Activated CD8-positive, alpha-beta memory T cell treated with anti-CD3 and anti-CD28 coated beads for 48 hours (primary cell): ENCODE results near the gene NELFB.
A peak's percentile ranks its signal among the peaks of the same experiment; 100 is the strongest.

Experiments used
- DNase-seq, 3 experiments: peaks; one replicate each; pipeline ENCODE4 v3.0.0-alpha.2; 2020; ENCODE audit warnings: low read depth in 2 of 3, low spot score in 2 of 3

Gene NELFB

GRCh38 chr9:137254624-137255447, at the start of gene NELFB:
TSS of gene NELFB (plus strand) at chr9:137255327.
- DNase-seq = peak; percentile 96 to 98 (median 97)

DNA sequence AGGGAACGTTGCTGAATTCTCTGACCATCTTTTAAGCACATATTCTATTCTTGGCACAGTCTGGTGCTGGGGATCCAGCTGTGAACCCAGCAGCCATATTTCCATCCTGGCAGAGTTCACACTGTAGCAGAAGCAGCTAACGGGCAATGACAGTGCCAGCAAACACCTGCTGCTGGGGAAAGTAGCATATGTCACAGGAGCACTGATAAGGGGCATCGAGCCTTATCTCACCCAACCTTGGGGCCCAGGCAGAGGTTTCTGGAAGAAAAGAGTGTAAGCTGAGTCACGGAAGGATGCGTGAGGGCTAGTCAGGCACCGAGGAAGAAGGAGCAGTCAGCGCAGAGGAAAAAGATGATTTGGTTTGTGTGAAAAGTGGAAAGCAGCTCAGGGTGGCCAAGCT, 48.5 kb upstream of the NELFB start:
- DNase-seq = no peak

DNA sequence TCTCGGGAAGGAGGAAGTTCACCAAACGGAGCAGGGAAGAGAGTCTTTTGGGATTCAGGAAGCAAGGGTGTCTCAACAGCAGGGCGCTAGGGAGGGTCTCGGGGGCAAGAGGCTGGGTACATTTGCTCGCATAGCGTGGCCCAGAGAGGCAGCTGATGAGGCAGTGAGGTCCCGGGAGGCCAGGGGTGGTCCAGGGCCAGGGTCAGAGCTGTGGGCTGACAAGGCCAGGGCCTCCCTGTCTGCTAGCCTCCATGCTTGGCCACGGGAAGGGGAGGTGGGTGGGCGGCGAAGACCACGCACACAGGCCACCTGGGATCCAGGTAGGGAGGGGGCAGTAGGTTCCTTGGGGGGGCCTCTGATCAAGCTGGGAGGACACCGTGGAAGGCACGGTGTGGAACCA, 43.6 kb upstream of the NELFB start:
- DNase-seq = no peak

- no peak for DNase-seq
These were observed 42.6 kb upstream of the NELFB start for GRCh38 chr9:137212520-137212919.

- DNase-seq = no peak
These were observed 41.7 kb upstream of the NELFB start for GRCh38 chr9:137213160-137214060.

DNA sequence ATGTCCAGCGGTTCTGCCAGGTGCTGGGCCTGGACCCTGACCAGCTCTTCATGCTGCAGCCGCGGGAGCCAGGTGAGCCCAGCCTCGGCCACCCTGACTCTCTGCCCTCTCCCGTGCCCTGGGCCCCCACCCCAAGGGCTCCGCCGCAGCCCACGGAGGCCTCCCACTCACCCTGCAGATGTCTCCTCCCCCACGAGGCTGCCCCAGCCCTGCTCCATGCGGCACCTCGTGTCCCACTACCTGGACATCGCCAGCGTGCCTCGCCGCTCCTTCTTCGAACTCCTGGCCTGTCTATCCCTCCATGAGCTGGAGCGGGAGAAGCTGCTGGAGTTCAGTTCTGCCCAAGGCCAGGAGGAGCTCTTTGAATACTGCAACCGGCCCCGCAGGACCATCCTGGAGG, 40.5 kb upstream of the NELFB start:
- DNase-seq = no peak

DNA sequence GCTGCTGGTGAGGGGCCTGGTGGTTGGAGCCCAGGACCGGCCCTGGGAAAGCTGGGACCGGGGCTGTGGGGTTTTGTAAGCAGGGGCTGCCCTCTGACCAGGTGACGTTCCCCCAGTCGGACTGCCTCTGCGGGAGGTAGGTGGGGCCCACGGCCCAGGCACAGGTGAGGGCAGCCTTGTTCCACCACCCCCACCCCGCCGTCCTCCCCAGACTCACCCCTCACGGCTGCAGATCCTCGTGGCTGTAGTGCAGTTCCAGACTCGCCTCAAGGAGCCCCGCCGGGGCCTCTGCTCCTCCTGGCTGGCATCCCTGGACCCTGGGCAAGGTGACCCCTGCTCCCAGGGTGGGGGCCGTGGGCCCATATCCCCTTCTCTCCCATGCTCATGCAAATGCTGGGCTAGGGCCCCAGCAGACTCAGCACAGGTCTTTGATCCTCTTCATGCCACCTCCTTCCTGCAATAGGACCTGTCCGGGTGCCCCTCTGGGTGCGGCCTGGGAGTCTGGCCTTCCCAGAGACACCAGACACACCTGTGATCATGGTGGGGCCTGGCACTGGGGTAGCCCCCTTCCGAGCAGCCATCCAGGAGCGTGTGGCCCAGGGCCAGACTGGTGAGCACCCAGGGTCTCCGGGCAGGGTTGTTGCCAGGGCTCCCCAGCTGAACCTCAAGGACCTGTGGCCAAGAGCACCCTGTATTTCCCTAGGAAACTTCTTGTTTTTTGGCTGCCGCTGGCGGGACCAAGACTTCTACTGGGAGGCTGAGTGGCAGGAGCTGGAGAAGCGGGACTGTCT, 39.7 kb upstream of the NELFB start:
- no peak for DNase-seq

DNA sequence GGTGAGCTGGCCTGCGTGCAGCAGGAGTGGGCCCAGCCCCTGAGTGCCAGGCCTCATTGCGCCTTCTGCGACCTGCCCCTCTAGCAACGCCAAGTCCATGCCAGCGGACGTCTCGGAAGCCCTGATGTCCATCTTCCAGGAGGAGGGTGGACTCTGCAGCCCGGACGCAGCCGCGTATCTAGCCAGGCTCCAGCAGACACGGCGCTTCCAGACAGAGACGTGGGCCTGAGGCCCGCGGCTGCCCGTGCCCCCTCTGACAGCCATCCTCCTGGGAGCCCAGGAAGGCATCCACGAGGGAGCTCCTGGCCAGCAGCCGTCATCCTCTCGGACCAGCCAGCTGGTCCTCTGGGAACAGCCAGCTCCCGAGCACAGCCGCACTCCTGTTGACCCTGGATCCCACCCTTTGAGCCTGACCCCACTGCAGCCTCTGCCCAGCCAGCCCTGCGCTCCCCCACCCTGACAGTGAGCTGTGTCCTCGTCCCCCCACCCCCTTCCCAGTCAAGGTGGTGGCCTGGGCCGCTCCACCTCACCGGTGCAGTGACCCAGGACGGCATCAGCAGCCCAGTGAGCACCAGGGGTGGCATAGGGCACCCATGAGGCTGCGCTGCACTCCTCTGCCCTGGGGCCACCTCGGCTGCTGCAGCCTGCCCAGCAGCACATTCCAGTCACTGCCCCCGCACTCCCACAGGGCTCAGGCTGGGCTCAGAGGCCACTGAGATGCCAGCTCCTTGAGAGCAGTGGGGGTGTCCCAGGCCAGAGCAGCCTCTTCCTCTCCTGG, 38.8 kb upstream of the NELFB start:
- DNase-seq = no peak

GRCh38 chr9:137217276-137218211, 37.6 kb upstream of the NELFB start:
- DNase-seq = no peak

- DNase-seq = no peak
These were observed 36.8 kb upstream of the NELFB start for GRCh38 chr9:137218212-137218753.

DNA sequence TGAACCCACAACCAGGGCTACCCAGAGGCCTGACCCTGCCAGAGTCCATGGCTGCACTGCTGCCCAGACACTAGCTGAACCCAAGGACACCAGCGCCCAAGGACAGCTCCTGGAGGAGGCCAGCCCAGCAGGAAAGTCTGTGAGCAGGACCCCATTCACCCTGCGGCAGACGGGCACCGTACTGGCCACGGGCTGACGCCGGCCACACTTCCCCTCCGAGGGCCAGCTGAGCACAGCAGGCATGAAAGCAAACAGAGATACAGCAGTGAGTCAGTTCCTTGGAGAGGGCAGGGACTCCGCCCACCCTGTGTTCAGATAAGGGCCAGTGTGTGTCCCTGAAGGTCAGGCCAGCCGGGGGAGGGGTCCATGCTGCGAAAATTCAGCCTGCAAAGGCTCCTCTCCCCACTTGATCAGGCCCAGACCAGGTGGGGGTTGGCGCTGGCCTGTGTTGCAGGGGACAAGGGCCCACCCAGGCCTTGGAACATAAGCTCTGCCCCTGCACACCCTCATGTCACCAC, 36.3 kb upstream of the NELFB start:
- no peak for DNase-seq

DNA sequence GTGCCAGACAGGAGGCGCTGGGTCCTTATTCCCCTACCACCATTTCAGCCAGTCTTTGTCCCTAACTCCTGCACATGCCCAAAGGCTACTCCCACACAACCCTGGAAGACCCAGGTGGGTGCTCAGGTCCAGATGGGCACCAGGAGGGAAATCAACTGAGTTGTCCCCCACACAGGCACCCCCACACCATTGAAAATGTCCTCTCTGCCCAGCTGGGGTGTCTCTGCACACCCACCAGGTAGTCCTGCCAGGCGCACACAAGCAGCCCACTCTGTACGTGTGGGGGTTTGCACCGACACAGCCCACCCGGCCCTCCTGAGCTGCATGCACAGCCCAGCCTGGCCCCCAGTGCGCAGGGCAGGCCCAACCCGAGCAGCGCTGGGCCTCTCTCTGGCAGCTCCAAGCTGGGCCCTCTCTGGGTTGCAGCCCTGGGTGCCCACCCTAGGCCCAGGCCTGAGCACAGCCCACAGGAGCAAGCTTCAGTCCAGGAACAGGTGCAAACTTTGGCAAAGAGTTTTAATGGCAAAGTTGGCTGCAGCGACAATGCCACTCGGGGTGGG, 35.3 kb upstream of the NELFB start:
- DNase-seq = no peak

DNA sequence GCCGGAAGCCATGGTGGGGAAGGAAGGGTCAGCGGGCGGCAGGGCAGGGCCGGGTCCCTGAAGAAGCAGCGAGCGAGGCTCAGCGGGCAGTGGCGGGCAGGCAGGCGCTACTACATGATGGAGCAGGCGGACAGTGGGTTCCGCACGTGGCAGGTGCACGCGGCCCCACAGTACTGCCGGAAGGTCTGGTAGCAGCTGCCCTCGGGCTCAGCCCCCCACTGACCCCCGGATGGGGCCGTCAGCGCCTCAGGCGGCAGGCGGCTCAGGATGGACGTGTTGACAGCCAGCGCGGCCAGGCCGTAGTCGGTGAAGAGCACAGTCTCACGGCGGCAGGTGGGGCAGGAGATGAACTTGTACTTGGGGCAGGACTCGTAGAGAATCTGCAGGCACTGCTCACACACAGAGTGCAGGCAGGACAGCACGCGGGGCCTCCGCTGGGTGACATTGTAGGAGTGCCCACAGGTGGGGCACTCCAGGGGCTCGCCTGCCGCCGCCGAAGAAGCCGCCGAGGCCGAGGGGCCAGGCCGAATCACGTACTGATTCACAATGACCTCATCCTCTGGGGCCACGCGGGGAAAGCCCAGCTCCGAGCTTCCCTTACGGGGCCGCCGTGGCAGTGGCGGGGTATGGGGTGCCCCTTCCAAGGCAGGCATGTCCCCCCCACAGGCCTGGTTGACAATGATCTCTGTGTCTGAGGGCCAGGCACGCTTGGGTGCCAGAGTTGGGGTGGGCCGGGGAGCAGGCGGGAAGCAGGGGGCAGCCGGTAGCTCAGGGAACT, 34.6 kb upstream of the NELFB start:
- DNase-seq = no peak

DNA sequence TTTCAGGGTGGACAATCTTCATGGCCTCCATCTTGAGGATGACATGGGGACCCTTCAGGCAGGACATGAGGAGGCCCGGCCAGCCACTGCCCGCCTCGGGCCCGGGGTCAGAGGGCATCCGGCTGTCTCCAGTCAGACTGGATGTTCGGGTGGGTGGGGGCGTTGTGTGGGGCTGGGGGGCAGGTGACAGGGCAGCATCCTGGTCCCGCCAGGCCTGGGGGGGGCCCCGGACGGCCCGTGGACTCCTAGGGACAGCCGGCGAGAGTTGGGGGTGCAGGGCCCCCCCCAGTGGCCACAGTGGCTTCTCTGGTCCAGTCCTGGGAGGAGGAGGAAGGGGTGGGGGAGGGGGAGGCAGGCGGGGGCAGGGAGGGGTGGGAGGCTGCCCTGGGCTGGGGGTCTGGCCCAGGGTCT, 34.0 kb upstream of the NELFB start:
- no peak for DNase-seq

- DNase-seq = no peak
These were observed 33.5 kb upstream of the NELFB start for GRCh38 chr9:137221506-137222111.

DNA sequence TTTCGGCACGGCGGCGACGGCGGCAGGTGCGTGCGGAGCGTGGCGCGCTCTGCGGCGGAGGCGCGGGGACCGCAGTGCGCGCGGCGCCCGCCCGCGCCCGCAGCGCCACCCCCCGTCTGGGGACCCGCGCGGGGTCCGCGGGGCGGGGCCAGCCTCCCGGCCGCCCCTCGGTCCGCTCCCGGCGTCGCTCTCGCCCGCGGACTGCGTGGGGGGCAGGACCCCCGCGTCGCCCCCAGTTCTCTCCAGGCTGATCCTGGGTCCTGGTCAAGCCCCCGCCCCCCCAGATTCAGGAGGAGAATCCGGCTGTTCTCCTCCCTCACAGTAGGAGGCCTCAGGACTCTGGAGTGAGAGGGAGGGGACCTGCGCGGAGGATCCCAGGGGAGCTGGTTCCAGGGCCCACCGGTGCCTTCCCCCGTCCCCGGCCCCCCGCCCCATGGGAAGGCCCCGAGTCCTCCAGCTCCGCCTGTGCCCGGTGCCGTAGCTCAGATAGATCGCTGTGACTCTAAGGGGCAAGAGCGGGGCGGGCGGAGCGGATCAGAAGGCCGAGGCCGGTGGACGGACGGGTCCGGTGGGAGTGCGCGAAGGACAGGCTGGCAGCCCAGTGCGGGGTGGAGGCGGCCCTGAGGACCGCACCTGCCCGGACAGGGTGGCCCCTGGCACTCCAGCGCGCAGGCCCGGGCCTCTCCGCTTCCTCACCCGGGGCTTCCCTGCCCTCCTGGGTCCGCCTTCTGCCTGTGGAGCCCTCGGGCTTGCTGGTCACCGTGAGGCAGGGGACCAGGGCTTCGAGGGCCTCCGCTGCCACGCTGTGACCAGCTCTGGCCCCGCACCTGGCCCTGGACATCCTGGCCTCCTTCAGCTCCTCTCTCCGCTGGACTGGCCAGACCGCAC, 32.7 kb upstream of the NELFB start, which contains the start of gene RNF208:
Gene RNF208, minus strand, starts transcription at position 51 of the 888 bp plus-strand sequence. CDS start 1,028 bp downstream, outside the sequence.
- no peak for DNase-seq
